GM21526 (cell line): ENCODE data around the gene MPC2.
"Not testable (repeated sequence)": the region's sequence is repeated elsewhere in the genome, so short reads cannot be mapped to it uniquely, and the experiment has no call there.

ENCODE experiments used
- ATAC-seq: cut with Tn5 transposase; IDR thresholded peaks from one replicate; pipeline ENCODE4 v1.9.1; 2021; ENCODE audit warnings: moderate library complexity; ENCODE audit not compliant: unreplicated experiment, low FRiP score

MPC2 gene

DNA sequence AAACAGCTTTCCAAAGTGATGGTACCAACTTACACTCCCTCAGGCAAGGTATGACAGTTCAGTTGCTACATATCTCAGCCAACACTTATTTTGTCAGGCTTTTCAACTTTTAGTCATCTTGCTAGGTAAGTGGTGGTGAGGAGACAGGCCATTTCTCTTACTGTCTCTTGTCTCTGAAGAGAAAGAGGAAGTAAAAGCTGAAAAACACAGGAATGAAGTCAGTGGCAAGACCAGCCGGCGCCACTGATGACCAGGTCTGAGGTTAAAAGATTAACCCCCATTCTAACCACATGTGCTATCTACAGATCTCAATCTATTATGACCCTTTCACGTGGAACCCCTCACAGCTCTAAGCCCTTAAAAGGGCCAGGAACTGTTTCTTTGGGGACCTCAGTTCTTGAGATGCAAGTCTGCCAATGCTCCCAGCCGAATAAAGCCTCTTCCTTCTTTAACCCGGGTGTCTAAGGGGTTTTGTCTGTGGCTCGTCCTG is 27.1 kb downstream of the MPC2 start:
- no peak for ATAC-seq

DNA sequence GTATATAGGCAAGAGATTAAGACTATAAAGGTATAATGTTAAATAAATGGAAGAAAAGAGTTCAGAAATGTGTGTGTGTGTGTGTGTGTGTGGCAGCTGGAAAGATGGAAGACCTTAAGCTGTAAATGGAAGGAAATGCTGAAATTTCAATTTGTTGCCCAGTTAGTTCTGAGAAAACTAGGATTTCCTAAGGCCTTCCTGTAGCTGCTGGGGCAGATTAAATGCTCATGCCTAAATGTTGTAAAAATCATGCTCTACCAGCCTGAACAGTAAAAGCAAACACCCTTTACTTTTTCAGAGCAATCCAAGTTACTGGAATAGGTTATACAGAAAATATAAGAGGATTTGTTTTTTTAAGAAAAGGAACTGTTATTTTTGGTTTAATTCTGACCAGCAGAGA is 31.2 kb downstream of the MPC2 start:
- ATAC-seq: no peak

DNA sequence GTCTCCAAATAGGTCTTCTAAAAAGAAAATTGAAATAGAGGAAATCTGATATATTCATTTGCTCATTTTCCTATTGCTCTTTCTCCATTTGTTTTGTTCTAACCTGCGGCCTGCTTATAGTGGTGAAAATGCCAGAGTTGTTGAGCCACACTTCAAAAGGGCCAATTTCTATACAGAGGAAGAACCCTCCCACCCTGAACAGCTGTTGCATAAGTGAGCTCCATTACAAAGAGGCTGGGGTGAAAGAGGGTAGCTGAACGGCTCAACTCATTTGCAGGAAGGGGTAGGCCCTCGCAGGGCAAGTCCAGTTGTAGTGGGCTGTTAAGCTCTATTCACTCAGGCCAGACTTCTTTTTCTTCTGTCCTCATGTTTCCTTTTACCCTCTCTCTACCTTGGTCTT is 31.7 kb downstream of the MPC2 start:
- no peak for ATAC-seq

DNA sequence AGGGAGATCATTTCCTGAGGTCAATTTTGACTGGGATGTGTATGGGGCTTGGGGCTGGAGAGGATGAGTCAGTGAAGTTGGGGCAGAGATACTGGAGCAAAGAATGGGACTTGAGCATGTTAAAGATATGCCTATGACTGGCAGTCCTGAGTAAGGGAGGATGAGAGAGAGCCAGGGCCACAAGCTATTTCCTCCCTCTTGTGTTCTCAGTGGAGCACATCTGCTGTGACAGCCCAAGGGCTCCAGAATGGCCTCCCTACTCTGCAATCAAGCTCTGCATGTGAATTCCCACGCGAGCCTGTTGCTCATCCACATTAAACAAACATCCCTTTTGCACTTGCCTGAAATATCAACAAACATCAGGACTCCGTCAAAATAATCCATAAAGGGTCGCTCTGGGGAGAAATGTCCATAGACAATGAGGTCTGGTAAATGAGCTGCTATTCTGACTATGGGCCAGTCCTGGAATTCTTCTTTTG is 32.2 kb downstream of the MPC2 start:
- ATAC-seq: no peak

DNA sequence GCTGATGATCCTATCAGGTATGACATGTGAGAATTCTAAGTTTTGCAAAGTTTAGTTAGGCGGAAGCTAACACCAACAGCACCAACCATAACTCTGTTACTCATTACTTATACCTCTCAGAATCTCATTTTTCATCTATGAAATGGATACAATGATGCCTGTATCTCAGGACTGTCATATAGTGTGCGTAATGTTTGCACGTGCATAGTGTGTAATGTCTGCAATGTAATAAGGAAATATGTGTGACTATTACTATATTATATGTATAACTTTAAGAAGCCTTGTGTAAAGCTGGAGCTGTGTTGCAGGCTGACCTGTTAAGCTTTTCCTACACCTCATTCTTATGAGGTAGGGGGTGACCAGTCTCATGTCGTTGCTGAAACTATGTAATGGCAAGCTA is 36.0 kb downstream of the MPC2 start:
- ATAC-seq: no peak

DNA sequence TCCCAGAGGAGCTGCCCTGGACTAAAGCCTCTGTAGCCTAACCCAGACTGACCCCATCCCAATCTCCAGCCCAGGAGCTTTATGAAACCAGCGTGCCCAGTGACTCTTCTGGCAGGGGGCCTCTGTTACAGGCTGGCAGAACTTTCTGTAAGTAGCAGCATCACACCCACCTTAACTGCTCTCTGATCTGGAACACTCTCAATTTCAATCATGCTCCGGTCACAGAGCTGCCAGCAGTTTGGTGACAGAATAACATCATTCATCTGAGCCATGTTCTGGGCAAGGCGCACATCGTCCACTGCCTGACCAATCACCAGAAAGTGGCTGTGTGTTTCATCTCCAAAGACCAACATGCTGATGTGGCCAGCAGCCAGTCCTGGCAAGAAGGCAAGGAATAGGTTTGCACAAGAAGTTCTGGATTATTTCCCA is 37.6 kb downstream of the MPC2 start:
- ATAC-seq: no peak

DNA sequence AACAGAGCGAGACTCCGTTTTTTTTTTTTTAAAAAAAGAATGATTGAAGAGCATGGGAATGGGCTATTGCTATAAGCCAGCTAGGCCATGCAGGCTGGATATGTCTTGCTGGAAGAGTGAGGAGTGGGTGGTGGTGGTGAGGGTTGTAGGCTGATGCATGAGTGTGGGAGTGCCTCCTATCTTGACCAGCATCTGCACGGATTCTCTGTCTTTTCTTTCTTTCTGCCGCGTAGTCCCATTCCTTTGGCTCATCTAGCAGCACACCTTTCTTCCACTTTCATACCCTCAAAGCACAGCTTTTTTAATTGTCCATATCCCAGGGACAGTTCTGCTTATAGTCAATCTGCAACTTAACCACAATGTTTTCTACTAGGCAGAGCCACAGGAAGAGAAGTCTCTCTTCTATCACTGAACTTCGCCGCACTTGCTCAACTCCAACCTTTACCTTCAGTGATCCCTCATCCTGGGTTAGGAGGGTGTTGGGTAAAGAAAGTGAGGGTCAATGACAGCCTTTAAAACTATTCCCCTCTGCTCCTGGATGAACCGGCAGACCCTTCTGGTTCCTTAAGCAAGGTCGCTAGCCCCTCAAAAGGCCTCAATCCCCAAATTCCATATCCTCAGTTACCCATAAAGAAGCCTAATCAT is 38.2 kb downstream of the MPC2 start:
- no peak for ATAC-seq

DNA sequence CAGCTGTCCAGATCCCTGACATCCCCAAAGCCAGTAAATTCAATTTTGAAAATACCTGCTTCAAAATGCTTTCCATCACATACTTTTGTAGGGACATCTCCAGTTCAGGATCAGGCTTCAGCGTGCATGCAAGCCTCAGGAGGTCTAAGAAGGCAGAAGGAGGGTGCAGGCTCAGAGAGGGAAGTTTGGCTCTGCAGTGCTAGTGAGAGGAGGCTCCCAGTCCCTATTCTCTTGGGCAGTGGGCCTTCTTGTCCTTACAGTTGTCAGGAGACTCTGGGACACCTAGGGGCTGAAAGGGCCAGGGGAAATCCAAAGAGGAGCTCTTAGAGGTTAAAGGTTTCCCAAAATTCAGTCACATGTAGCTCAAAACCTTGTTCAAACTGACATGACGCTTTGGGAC is 43.1 kb downstream of the MPC2 start:
- no peak for ATAC-seq

DNA sequence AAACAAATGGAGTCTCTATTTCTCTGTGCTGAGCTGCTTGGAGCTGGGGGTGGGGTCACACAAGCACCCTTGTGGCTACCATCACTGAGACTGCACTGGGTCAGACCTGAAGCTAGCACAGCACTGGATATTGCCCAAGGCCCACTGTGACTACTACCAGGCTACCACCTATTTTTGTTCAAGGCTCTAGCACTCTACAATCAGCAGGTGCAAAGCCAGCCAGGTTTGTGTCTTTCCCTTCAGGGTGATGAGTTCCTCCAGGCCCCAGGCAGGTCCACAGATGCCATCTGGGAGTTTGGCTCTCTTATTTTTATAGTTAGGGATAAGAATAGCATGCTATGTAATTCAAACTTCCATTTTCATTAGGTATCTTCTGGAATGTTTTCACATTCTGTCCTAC is 46.5 kb downstream of the MPC2 start:
- ATAC-seq: no peak

DNA sequence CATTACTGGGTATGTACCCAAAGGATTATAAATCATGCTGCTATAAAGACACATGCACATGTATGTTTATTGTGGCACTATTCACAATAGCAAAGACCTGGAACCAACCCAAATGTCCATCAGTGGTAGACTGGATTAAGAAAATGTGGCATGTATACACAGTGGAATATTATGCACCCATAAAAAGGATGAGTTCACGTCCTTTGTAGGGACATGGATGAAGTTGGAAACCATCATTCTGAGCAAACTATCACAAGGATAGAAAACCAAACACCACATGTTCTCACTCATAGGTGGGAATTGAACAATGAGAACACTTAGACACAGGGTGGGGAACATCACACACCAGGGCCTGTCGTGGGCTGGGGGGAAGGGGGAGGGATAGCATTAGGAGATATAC is 49.7 kb downstream of the MPC2 start:
- ATAC-seq: not testable (repeated sequence)

DNA sequence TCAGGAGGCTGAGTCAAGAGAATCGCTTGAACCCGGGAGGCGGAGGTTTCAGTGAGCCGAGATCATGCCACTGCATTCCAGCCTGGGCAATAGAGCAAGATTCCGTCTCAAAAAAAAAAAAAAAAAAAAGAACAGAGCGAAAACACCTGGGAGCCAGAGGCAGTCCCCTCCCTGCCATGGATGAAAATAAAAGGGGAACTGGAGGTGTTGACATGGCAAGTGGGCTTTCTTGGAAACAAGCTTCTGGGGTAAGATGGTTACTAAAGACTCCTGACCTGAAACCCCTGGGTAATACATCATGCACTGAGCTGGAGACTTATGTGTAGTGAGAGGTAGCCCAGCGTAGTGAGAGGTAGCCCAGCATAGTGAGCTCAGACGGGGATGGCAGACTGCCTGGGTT is 54.5 kb downstream of the MPC2 start:
- no peak for ATAC-seq

DNA sequence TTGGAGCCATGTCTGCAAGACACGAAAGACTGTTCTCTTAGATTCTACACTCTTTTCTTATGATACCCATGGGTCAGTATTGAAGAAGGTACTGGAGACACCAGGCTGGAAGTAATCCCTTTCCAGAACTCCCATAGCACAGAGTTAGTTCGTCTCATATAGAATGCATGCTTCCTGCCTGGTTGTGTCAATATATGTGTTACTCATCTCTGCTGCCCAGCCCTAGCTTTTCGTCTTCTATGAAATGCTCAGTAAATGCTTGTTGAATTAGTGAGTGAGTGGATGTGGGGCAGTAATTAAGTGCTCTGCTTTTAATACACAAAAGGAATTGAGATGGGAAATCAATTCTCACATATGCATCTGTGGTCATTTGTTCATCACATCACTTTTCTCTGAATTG is 55.1 kb downstream of the MPC2 start:
- no peak for ATAC-seq

DNA sequence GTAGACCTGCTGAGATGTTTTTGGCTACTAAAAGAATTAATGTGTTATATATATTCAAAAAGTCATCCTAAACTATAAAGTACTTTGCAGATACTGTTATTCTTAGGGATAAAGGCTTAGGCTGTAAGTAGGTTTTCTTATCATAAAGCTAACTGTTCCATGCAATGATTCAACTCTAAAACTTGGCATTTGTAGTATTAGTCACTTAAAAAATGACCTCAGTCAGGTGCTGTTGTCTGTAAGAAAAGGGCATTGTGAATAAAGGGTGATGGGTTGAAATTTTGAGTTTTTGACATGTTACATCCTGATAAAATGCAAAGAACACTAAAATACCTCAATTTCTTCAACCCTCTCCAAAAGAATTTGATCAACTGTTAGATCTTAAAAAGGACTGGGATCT is 55.8 kb downstream of the MPC2 start:
- ATAC-seq: no peak

DNA sequence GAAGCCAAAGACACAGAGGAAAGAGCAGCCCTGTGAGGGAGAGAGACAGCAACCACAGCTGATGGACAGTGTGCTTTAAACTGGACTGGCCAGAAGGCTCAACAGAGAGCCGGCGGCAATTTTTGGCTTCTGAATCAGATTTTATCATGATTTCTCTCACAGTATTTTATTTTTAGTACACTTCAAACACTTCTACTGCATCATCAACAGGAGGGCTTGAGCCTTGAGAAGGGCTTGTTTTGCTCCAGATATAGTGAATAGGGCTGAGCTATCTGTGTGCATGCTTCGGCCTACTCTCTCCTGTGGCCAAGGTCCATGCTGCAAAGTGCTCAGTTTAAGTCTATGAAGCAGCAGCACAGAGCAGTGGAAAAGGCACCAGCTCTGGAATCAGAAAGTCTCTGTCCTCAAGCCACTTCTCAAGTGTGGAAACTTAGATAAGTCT is 56.3 kb downstream of the MPC2 start:
- no peak for ATAC-seq

DNA sequence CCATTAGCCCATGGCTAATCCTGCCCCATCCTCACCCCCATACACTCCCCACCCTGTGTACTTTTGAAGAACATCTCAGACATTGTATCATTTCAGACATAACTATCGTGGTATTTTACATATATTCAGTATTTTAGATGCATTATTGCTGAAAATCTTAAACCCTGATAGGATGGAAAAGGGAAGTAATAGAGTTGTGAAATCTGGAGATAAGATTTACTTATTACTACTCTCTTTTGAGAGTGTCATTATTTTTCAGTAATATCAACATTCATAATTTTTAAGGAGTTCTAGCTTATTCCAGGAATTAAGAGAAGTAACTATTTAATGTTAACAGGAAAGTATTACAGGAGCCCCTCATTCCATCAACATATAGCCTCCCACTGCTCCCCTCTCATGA is 57.4 kb downstream of the MPC2 start:
- ATAC-seq: no peak

DNA sequence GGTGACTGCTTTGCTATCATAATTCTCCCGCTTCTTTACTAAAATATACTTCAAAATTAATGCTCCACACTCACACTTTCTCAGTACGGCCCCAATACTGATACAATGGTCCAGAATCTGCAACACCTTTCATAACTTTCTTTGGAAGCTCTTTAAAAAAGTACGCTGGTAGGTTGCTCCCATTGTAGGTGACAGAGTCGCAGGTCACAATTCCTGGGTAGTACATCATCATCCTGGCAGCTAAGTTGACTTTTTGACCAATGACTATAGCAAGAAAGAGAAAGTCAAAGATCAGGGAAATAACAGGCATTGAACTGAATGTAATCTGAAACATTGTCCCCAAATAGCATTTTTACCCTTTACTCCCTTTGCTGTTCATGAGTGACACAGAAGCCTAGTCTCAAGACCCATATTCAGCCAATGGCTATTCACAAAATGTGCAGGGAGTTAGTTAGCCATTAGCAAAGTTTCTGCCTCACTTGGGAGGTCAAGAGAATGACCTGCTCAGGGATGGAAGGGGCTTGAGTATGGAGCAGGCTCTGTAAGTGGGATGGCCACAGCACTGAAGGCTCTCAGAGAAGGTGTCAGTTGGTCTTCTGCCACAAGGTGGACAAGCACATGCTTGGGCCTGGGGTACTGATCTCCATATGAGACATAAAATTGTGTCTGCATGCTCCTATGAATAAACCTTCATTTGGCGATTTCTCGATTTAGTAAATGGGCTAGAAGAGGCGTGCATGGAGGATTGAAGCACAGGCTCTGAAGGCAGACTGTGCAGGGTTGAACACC is 58.3 kb downstream of the MPC2 start:
- no peak for ATAC-seq

DNA sequence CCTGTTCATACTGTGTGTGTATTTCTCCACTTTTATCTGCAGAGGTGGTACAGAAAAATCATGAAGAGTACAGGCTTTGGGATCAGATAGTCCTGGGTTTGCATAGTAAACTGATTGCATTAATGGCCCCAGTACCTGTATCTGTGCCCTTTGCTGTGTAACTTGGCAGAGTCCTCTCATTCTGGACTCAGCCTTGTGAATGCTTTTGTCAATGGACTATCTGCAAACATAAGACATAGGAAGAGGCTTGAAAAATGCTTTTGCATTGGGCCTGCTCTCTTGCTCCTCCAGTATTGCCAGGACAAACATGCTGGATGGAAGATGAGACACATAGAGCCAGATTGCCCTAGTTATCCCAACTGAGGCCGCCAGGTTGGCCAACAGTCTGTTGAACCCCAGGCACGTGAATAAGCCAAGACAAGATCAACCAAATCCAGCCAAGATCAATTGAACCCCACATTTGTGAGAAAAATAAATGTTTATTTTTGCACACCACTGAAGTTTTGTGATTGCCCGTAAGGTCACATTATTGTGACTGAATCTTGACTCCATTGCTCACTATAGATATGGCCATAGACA is 60.2 kb downstream of the MPC2 start:
- no peak for ATAC-seq

DNA sequence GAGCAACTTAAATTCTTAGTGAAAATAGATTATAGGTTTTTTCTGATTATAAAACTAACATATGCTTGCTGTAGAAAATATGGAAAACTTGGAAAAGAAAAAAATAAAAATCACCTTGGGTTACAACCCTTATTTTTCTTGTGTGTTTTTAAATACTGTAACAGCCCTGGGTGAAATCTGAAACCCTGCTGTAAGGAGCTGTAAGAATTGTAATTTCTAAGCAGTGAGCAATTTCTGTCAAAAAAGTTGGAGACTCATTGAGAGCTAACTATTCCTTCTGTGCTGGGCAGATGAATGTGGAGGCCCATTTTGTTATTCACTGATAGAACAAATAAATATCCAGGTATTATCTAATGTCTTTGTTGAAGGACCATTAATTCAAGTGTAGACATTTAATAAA is 65.5 kb downstream of the MPC2 start:
- ATAC-seq: no peak

DNA sequence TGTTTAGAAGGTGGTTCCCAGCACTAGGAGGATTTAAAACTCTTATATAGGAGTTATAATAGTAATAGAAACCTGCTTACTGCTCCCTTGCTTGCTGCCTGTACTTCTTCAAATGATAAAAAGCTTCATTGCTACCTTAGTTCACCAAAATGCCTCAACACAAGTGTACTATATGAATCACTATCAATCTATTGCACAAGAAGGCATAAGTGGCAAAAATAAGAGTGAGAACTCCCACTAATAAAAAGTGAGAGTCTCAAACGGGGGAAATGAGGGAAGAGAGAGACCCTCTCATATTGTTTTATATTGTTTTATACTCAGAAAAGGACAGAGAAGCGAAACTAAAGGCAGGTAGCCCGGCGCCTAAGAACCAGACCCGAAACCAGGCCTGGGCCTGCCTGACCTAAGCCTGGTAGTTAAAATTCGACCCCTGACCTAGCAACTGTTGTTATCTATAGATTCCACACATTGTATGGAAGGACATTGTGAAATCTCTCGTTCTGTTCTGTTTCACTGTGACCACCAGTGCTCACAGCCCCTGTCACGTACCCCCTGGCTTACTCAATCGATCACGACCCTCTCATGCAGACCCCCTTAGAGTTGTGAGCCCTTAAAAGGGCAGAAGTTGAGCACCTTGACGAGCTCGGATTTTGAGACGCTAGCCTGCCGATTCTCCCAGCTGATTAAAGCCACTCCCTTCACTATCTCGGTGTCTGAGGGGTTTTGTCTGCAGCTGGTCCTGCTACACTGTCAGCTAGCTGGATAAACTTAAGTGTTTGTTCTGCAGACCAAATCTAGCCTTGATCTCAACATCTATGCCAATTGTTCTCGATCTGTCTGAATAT is 67.5 kb downstream of the MPC2 start:
- not testable (repeated sequence) for ATAC-seq

DNA sequence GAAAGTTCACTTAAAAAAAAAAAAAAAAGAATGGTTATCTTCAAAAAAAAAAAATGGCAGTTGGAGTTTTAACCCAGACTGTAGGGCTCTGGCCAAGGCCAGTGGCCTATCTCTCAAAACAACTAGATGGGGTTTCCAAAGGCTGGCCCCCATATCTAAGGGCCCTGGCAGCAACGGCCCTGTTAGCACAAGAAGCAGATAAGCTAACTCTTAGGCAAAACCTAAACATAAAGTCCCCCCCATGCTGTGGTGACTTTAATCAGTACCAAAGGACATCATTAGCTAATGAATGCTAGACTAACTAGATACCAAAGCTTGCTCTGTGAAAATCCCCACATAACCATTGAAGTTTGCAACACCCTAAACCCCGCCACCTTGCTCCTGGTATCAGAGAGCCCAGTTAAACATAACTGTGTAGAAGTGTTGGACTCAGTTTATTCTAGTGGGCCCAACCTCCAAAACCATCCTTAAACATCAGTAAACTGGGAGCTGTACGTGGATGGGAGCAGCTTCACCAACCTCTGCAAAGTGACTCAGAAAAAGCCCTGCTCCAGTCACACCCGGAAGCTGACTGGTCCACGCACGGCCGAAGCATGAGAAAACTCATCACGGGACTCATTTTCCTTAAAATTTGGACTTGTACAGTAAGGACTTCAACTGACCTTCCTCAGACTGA is 70.0 kb downstream of the MPC2 start:
- not testable (repeated sequence) for ATAC-seq
